Measurements from ENCODE around the gene SCYGR3. TPM values are rescaled to one million over a fixed set of nuclear protein-coding genes. Genes with fewer than 3 reads are reported as not detected.

Gene SCYGR3
- total and polyA plus RNA-seq, 4 donors: not detected

DNA sequence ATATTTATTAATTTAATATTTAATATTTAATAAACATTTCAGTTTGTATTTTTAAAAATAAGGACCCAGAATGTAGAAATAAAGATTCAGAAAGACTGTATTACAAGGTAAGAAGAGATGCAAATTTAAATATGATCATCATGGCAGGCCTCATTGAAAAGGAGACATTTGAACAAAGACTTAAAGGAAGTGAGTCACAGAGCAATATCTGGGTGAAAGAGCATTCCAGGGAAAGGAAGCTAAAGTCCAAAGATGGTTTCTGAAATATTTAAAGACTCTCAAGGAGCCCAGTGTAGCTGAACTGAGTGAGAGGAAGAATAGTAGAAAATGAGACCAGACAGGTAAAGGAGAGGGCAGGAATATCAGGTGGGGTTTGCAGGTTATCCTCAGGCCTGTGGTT, 8.6 kb upstream of the SCYGR3 start:
- Histone ChIP-seq H3K4me1 (ENCODE audit: control insufficient read depth in 4 of 4, insufficient read depth in 4 of 4, low read length in 3 of 4) (no peaks in the 10 kb centered on the region), H3K36me3 (ENCODE audit: control insufficient read depth in 4 of 4, insufficient read depth in 3 of 4, low read depth in 1 of 4, low read length in 3 of 4) (no peaks in the 10 kb centered on the region), H3K27ac (ENCODE audit: low read depth in 1 of 2, low read length in 2 of 2) (no peak overlapping the region), H3K27me3 (ENCODE audit: control insufficient read depth in 4 of 4, insufficient read depth in 4 of 4, low read length in 3 of 4) (no peaks in the 10 kb centered on the region), H3K9me3 (ENCODE audit: control insufficient read depth in 4 of 4, low read length in 3 of 4) (peaks cover 0 to 4% (median 2%) of the 10 kb centered on the region in 4 donors), H3K9ac (ENCODE audit: low read depth in 1 of 2, low read length in 2 of 2) (no peak overlapping the region), H3K4me3 (ENCODE audit: low read depth in 1 of 3, low read length in 3 of 3) (no peak overlapping the region)
- TF ChIP-seq TAF1 (conservative IDR thresholded peaks at IDR 0.05) (no peak), FOXA2 (IDR thresholded peaks at IDR 0.05) (no peak), JUND (IDR thresholded peaks at IDR 0.05) (no peak), NR2F2 (IDR thresholded peaks at IDR 0.05) (no peak), RXRA (IDR thresholded peaks at IDR 0.05) (no peak), HNF4A (conservative IDR thresholded peaks at IDR 0.05) (no peak), YY1 (IDR thresholded peaks at IDR 0.05) (no peak)
- TF ChIP-seq, protein P1, sequence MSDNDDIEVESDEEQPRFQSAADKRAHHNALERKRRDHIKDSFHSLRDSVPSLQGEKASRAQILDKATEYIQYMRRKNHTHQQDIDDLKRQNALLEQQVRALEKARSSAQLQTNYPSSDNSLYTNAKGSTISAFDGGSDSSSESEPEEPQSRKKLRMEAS (IDR thresholded peaks at IDR 0.05): no peak
- TF ChIP-seq, protein P2, sequence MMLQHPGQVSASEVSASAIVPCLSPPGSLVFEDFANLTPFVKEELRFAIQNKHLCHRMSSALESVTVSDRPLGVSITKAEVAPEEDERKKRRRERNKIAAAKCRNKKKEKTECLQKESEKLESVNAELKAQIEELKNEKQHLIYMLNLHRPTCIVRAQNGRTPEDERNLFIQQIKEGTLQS (IDR thresholded peaks at IDR 0.05): no peak
- DNase-seq (ENCODE audit: low spot score): no peak

DNA sequence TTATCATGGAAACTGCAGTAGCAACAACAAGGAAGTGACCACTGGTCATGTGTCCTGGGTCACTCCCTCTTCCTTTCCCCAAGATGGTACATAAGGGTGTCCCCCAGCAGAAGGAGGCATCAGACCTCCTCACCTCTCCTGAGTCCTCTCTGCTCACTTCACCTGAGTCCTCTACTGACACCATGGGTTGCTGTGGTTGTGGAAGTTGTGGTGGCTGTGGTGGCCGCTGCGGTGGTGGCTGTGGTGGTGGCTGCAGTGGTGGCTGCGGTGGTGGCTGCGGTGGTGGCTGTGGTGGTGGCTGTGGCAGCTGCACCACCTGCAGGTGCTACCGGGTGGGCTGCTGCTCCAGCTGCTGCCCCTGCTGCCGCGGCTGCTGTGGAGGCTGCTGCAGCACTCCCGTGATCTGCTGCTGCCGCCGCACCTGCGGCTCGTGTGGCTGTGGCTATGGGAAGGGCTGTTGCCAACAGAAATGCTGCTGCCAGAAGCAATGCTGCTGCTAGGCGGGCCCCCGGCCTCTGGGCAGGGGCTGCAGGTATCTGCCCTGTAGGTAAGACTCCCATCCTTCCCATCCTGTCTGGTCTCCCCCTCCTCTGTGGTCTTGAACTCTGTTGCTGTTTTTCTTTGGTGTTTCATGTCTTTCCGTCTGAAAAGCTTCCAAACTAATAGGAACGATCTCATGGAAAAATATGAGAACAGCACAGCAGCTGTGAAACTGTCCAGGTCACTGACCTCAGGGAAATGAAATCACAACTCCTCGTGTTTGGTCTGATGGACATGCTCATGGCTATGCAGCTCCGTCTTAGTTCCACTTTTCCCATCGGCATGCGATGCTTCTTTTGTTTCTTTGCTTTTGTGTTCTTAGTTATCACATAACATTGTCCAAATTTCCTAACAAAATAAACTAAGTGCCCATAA, 2.9 kb upstream of the SCYGR3 start, which contains the start of gene SCYGR4:
SCYGR4 (plus strand) TSS at position 183 of the 915 bp plus-strand sequence; CDS start at position 183, 0 bp downstream.
- WGBS: 78% methylated on average over 20 of the region's 20 CpGs
- no peak for DNase-seq (ENCODE audit: low spot score)
- TF ChIP-seq NR2F2 (IDR thresholded peaks at IDR 0.05) (peak; percentile 12), SP1 (IDR thresholded peaks at IDR 0.05) (no peak), EGR1 (IDR thresholded peaks at IDR 0.05; ENCODE audit: low read depth in 2 of 2) (no peak), JUND (IDR thresholded peaks at IDR 0.05) (no peak), TAF1 (conservative IDR thresholded peaks at IDR 0.05) (no peak), RXRA (IDR thresholded peaks at IDR 0.05) (peak; percentile 24 to 47), HNF4A (conservative IDR thresholded peaks at IDR 0.05) (no peak)
- TF ChIP-seq, protein P1 (IDR thresholded peaks at IDR 0.05): no peak
- TF ChIP-seq, protein P2 (IDR thresholded peaks at IDR 0.05): no peak
- TF ChIP-seq, protein P3, sequence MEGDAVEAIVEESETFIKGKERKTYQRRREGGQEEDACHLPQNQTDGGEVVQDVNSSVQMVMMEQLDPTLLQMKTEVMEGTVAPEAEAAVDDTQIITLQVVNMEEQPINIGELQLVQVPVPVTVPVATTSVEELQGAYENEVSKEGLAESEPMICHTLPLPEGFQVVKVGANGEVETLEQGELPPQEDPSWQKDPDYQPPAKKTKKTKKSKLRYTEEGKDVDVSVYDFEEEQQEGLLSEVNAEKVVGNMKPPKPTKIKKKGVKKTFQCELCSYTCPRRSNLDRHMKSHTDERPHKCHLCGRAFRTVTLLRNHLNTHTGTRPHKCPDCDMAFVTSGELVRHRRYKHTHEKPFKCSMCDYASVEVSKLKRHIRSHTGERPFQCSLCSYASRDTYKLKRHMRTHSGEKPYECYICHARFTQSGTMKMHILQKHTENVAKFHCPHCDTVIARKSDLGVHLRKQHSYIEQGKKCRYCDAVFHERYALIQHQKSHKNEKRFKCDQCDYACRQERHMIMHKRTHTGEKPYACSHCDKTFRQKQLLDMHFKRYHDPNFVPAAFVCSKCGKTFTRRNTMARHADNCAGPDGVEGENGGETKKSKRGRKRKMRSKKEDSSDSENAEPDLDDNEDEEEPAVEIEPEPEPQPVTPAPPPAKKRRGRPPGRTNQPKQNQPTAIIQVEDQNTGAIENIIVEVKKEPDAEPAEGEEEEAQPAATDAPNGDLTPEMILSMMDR (IDR thresholded peaks at IDR 0.05; ENCODE audit: low read depth, low read length, missing input control): no peak
- TF ChIP-seq, protein P4, sequence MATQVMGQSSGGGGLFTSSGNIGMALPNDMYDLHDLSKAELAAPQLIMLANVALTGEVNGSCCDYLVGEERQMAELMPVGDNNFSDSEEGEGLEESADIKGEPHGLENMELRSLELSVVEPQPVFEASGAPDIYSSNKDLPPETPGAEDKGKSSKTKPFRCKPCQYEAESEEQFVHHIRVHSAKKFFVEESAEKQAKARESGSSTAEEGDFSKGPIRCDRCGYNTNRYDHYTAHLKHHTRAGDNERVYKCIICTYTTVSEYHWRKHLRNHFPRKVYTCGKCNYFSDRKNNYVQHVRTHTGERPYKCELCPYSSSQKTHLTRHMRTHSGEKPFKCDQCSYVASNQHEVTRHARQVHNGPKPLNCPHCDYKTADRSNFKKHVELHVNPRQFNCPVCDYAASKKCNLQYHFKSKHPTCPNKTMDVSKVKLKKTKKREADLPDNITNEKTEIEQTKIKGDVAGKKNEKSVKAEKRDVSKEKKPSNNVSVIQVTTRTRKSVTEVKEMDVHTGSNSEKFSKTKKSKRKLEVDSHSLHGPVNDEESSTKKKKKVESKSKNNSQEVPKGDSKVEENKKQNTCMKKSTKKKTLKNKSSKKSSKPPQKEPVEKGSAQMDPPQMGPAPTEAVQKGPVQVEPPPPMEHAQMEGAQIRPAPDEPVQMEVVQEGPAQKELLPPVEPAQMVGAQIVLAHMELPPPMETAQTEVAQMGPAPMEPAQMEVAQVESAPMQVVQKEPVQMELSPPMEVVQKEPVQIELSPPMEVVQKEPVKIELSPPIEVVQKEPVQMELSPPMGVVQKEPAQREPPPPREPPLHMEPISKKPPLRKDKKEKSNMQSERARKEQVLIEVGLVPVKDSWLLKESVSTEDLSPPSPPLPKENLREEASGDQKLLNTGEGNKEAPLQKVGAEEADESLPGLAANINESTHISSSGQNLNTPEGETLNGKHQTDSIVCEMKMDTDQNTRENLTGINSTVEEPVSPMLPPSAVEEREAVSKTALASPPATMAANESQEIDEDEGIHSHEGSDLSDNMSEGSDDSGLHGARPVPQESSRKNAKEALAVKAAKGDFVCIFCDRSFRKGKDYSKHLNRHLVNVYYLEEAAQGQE (IDR thresholded peaks at IDR 0.05): no peak
- Histone ChIP-seq H3K4me1 (ENCODE audit: control insufficient read depth in 4 of 4, insufficient read depth in 4 of 4, low read length in 3 of 4) (peaks cover 0 to 2% (median 0%) of the 10 kb centered on the region in 4 donors), H3K36me3 (ENCODE audit: control insufficient read depth in 4 of 4, insufficient read depth in 3 of 4, low read depth in 1 of 4, low read length in 3 of 4) (no peaks in the 10 kb centered on the region), H3K27ac (ENCODE audit: low read depth in 1 of 2, low read length in 2 of 2) (no peak within 1 kb of the TSS), H3K27me3 (ENCODE audit: control insufficient read depth in 4 of 4, insufficient read depth in 4 of 4, low read length in 3 of 4) (no peaks in the 10 kb centered on the region), H3K9me3 (ENCODE audit: control insufficient read depth in 4 of 4, low read length in 3 of 4) (peaks cover 0 to 3% (median 1%) of the 10 kb centered on the region in 4 donors), H3K4me3 (ENCODE audit: low read depth in 1 of 3, low read length in 3 of 3) (no peak within 1 kb of the TSS), H3K9ac (ENCODE audit: low read depth in 1 of 2, low read length in 2 of 2) (no peak within 1 kb of the TSS)
